Chondrocyte (in vitro differentiated cells): ENCODE measurements around the gene FGF21. TPM values are rescaled to one million over a fixed set of nuclear protein-coding genes. Genes with fewer than 3 reads are reported as not detected.
"Not testable (repeated sequence)": the region's sequence is repeated elsewhere in the genome, so short reads cannot be mapped to it uniquely, and the experiment has no call there.

Experiments
- DNase-seq: peaks from one replicate; pipeline ENCODE4 v3.0.0; 2021; ENCODE audit warnings: mixed read lengths, low spot score
- H3K27ac Mint-ChIP-seq: one replicate; pipeline ENCODE4 v1.8.0; 2021; ENCODE audit warnings: mild to moderate bottlenecking, moderate library complexity, mixed read lengths; ENCODE audit not compliant: unreplicated experiment
- H3K27me3 Mint-ChIP-seq: 2 replicates; pipeline ENCODE4 v1.8.0; 2021; ENCODE audit warnings: low read depth, mixed read lengths
- H3K36me3 Mint-ChIP-seq: 2 replicates; pipeline ENCODE4 v1.8.0; 2021; ENCODE audit warnings: low read depth, mixed read lengths
- H3K4me1 Mint-ChIP-seq: 2 replicates; pipeline ENCODE4 v1.8.0; 2021; ENCODE audit warnings: low read depth, mild to moderate bottlenecking, mixed read lengths
- H3K4me3 Mint-ChIP-seq: one replicate; pipeline ENCODE4 v1.8.0; 2021; ENCODE audit warnings: mild to moderate bottlenecking, moderate library complexity, mixed read lengths; ENCODE audit not compliant: unreplicated experiment
- H3K9me3 Mint-ChIP-seq: 2 replicates; pipeline ENCODE4 v1.8.0; 2021; ENCODE audit warnings: low read depth, mixed read lengths
- CTCF ChIP-seq: fragments of 200-600 bp; sonication (generic); IDR thresholded peaks from 2 replicates; pipeline ENCODE4 v1.5.0; 2021; ENCODE audit warnings: antibody characterized with exemption, mild to moderate bottlenecking, moderate library complexity
- total RNA-seq: library from RNA; stranded (reverse); gene quantifications from 3 replicates; pipeline ENCODE4 v1.2.1, GENCODE V29; 2021

FGF21 gene
- total RNA-seq, 1 donor from 2014 or later = not detected

- Mint-ChIP-seq H3K36me3 (no peaks in the 10 kb centered on the region), H3K27ac (peak overlapping the region; percentile 97), H3K9me3 (no peaks in the 10 kb centered on the region), H3K4me1 (peaks cover 37% of the 10 kb centered on the region), H3K4me3 (peak overlapping the region; percentile 91), H3K27me3 (no peaks in the 10 kb centered on the region)
- no peak for TF ChIP-seq CTCF
- peak; percentile 100 for DNase-seq
Observed at GRCh38 chr19:48713864-48714755, 41.2 kb upstream of the FGF21 start.

GRCh38 chr19:48714759-48715675, 40.3 kb upstream of the FGF21 start:
- DNase-seq = no peak
- Mint-ChIP-seq H3K27ac (peak overlapping the region; percentile 97), H3K4me3 (peak overlapping the region; percentile 91), H3K4me1 (peaks cover 37% of the 10 kb centered on the region), H3K27me3 (no peaks in the 10 kb centered on the region), H3K9me3 (no peaks in the 10 kb centered on the region), H3K36me3 (no peaks in the 10 kb centered on the region)
- no peak for TF ChIP-seq CTCF

GRCh38 chr19:48715681-48716171, 39.6 kb upstream of the FGF21 start:
- H3K27ac Mint-ChIP-seq = peak overlapping the region; percentile 57
- DNase-seq = no peak
- H3K27me3 Mint-ChIP-seq = no peaks in the 10 kb centered on the region
- peaks cover 43% of the 10 kb centered on the region for H3K4me1 Mint-ChIP-seq
- no peaks in the 10 kb centered on the region for H3K9me3 Mint-ChIP-seq
- no peak for TF ChIP-seq CTCF
- no peak overlapping the region for H3K4me3 Mint-ChIP-seq
- no peaks in the 10 kb centered on the region for H3K36me3 Mint-ChIP-seq

GRCh38 chr19:48716562-48717291, 38.6 kb upstream of the FGF21 start:
- H3K36me3 Mint-ChIP-seq = no peaks in the 10 kb centered on the region
- H3K4me3 Mint-ChIP-seq = peak overlapping the region; percentile 37
- no peak for TF ChIP-seq CTCF
- peaks cover 46% of the 10 kb centered on the region for H3K4me1 Mint-ChIP-seq
- no peaks in the 10 kb centered on the region for H3K9me3 Mint-ChIP-seq
- peak overlapping the region; percentile 76 for H3K27ac Mint-ChIP-seq
- DNase-seq = no peak
- no peaks in the 10 kb centered on the region for H3K27me3 Mint-ChIP-seq

- H3K9me3 Mint-ChIP-seq = not testable (repeated sequence)
Observed at GRCh38 chr19:48718106-48718505, 37.2 kb upstream of the FGF21 start.

More at GRCh38 chr19:48718106-48718505, 37.2 kb upstream of the FGF21 start:
- H3K36me3 Mint-ChIP-seq, H3K27me3 Mint-ChIP-seq, DNase-seq, H3K27ac Mint-ChIP-seq, H3K4me3 Mint-ChIP-seq: not testable (repeated sequence)
- H3K4me1 Mint-ChIP-seq = peaks cover 41% of the 10 kb centered on the region
